T-cell (primary cell): ENCODE measurements around the gene WAS. TPM values are rescaled to one million over a fixed set of nuclear protein-coding genes. Genes with fewer than 3 reads are reported as not detected.

Experiments
- ATAC-seq, 4 experiments: fragments of 200-7000 bp in 3 of 4; fragments of 150-1000 bp in 1 of 4; cut with Tn5 transposase; replicated peaks in 1 of 4; 1 replicate in 3 of 4; 2 replicates in 1 of 4; pipeline ENCODE4 v1.10.0; 2021; ENCODE audit warnings: moderate library complexity in 3 of 4, mild to moderate bottlenecking in 2 of 4, moderate number of reproducible peaks in 1 of 4
- CTCF ChIA-PET, 2 donors: fragments of 300-600 bp; sonication (Branson Sonifier 250); formaldehyde crosslinking; loops; one replicate each; lab custom pipeline; 2022; ENCODE audit warnings: antibody characterized with exemption in 2 of 2; lab: Charles Lee
- POLR2A ChIA-PET, 2 donors: fragments of 300-600 bp; sonication (Branson Sonifier 250); formaldehyde crosslinking; loops; one replicate each; lab custom pipeline; 2022; ENCODE audit warnings: antibody characterized with exemption in 2 of 2; lab: Charles Lee
- DNase-seq, 35 experiments: peaks; one replicate each; pipeline versions ENCODE4 v3.0.0 to v3.0.0-alpha.2; 2013 to 2023
- H3K27ac ChIP-seq: one replicate; pipeline ENCODE4 v1.5.1; 2013; ENCODE audit warnings: low read length
- H3K27me3 ChIP-seq, 2 experiments: replicated peaks in 1 of 2; 1 replicate in 1 of 2; 2 replicates in 1 of 2; pipeline versions ENCODE4 v1.6.1 to v1.7.0; 2013; ENCODE audit warnings: low read length in 1 of 2, mixed read lengths in 1 of 2; ENCODE audit not compliant: control insufficient read depth in 2 of 2, insufficient read depth in 2 of 2; ENCODE audit errors: extremely low read depth in 1 of 2
- H3K36me3 ChIP-seq, 2 donors: 1 replicate in 1 of 2; 2 replicates in 1 of 2; pipeline versions ENCODE4 v1.6.1 to v1.7.0; 2013; ENCODE audit warnings: low read length in 1 of 2; ENCODE audit not compliant: control insufficient read depth in 2 of 2, insufficient read depth in 1 of 2; ENCODE audit errors: extremely low read depth in 1 of 2
- H3K4me1 ChIP-seq, 2 experiments: 1 replicate in 1 of 2; 2 replicates in 1 of 2; pipeline versions ENCODE4 v1.6.1 to v1.7.0; 2013; ENCODE audit warnings: low read length in 2 of 2, mixed read lengths in 1 of 2; ENCODE audit not compliant: insufficient read depth in 2 of 2, control insufficient read depth in 1 of 2; ENCODE audit errors: extremely low read depth in 1 of 2
- H3K4me3 ChIP-seq, 2 donors: 1 replicate in 1 of 2; 2 replicates in 1 of 2; pipeline versions ENCODE4 v1.5.1 to v1.7.0; 2013; ENCODE audit warnings: mild to moderate bottlenecking in 2 of 2, low read length in 1 of 2, moderate library complexity in 1 of 2; ENCODE audit not compliant: control insufficient read depth in 1 of 2; ENCODE audit errors: extremely low read depth in 1 of 2
- H3K9me3 ChIP-seq: 2 replicates; pipeline ENCODE4 v1.7.0; 2013
- H3K27ac Mint-ChIP-seq, 2 donors: one replicate each; pipeline ENCODE4 v1.8.0; 2020 to 2021; ENCODE audit warnings: mild to moderate bottlenecking in 2 of 2, mixed read lengths in 2 of 2
- H3K27me3 Mint-ChIP-seq, 2 donors: one replicate each; pipeline ENCODE4 v1.8.0; 2021 to 2022; ENCODE audit warnings: mixed read lengths in 2 of 2
- H3K36me3 Mint-ChIP-seq: one replicate; pipeline ENCODE4 v1.8.0; 2021; ENCODE audit warnings: mixed read lengths
- H3K4me1 Mint-ChIP-seq, 3 donors: one replicate each; pipeline ENCODE4 v1.8.0; 2020 to 2022; ENCODE audit warnings: mixed read lengths in 3 of 3, mild to moderate bottlenecking in 1 of 3
- H3K4me3 Mint-ChIP-seq, 3 donors: one replicate each; pipeline ENCODE4 v1.8.0; 2020 to 2022; ENCODE audit warnings: mild to moderate bottlenecking in 3 of 3, mixed read lengths in 3 of 3, moderate library complexity in 3 of 3
- H3K9me3 Mint-ChIP-seq, 3 donors: one replicate each; pipeline ENCODE4 v1.8.0; 2020 to 2022; ENCODE audit warnings: mixed read lengths in 3 of 3
- WGBS: methylation state at CpG from one replicate; pipeline ENCODE4 v1.1.5; 2013; ENCODE audit warnings: missing lambda C conversion rate; ENCODE audit not compliant: insufficient coverage; 5-methylcytosine and 5-hydroxymethylcytosine counted together
- total RNA-seq, 35 experiments: library from RNA in 6 of 35; stranded (reverse) in 6 of 35; fragments of 120-200 nt in 1 of 35; gene quantifications; one replicate each; pipeline versions ENCODE4 v1.2.1 to v1.2.4 and lab custom pipeline; 2013 to 2026

The WAS gene
- total RNA-seq, 5 donors from 2014 or later (not counting 1 experiment from before 2014, with no cell fraction given): 92.0 to 118 (median 103) TPM

DNA sequence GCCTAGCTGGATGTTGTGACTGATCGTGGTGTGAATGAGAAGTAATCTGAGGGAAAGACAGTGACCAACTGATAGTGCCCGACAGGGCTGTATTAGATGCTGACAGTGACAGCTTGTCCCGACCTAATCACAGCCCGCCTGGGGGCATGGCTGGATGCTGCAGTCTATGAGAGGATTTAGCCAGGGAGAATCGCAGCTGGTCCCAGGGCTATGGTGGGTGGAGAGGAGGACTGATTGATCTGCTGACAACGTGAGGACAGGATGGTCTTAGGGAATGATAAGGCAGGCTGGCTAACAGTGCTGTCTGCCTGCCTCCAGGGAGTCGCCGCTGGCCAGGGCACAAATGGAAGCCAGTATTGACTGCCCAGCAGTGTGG lies 12.3 kb downstream of the WAS start:
- peak overlapping the region; percentile 63 to 68 for H3K4me3 ChIP-seq
- Mint-ChIP-seq H3K27me3 (peaks cover 0 to 10% of the 10 kb centered on the region in 2 donors), H3K36me3 (peaks cover 12% of the 10 kb centered on the region), H3K27ac (peak overlapping the region; percentile 93 to 98), H3K4me3 (peak overlapping the region; percentile 82 to 91 (median 90)), H3K9me3 (no peaks in the 10 kb centered on the region), H3K4me1 (peaks cover 29 to 30% (median 30%) of the 10 kb centered on the region in 3 donors)
- peak overlapping the region; percentile 75 for H3K27ac ChIP-seq
- DNase-seq: peak in 1 of 35 experiments; percentile 5
- no peaks in the 10 kb centered on the region for H3K27me3 ChIP-seq
- POLR2A ChIA-PET: interaction anchor here (0.5 to 1.0 kb wide), 3 partner anchors 11 to 202 kb away, joined by 3 to 13 read pairs (median 3); partner anchors contain the start of genes PQBP1 (in 1 of the 2) and TIMM17B (in 1 of the 2)
- peaks cover 0 to 15% of the 10 kb centered on the region in 2 experiments for H3K4me1 ChIP-seq
- no peaks in the 10 kb centered on the region for H3K9me3 ChIP-seq
- no peak for ATAC-seq
- H3K36me3 ChIP-seq: peaks cover 0 to 17% of the 10 kb centered on the region in 2 donors
- CTCF ChIA-PET: interaction anchor here (0.6 to 1.0 kb wide), 2 partner anchors 41 to 68 kb away, joined by 3 read pairs; no protein-coding TSS in a partner anchor
- WGBS: 6% methylated on average over 3 of the region's 8 CpGs

- 0% methylated on average over 25 of the region's 66 CpGs for whole genome bisulfite sequencing
- peak within 1 kb of the TSS; percentile 93 to 98 for H3K27ac Mint-ChIP-seq
- Histone ChIP-seq H3K4me3 (peak within 1 kb of the TSS; percentile 68), H3K4me1 (peaks cover 0 to 15% of the 10 kb centered on the region in 2 experiments), H3K36me3 (peaks cover 0 to 21% of the 10 kb centered on the region in 2 donors), H3K27ac (peak within 1 kb of the TSS; percentile 75), H3K9me3 (no peaks in the 10 kb centered on the region), H3K27me3 (no peaks in the 10 kb centered on the region)
- DNase-seq (peak; percentile 58 to 91 (median 82)), ATAC-seq (peak; percentile 94 to 97 (median 96))
- peak within 1 kb of the TSS; percentile 82 to 91 (median 90) for H3K4me3 Mint-ChIP-seq
- ChIA-PET POLR2A (interaction anchor here (0.6 to 1.0 kb wide), 4 partner anchors 21 to 201 kb away, joined by 3 to 6 read pairs (median 3); partner anchors contain the start of genes PQBP1 (in 1 of the 2) and TIMM17B (in 1 of the 2)), CTCF (interaction anchor here in 1 of 2 donors (1.0 kb wide), 1 partner anchor 41 kb away, joined by 3 read pairs; no protein-coding TSS in a partner anchor)
- peaks cover 10% of the 10 kb centered on the region for H3K36me3 Mint-ChIP-seq
- peaks cover 0 to 9% of the 10 kb centered on the region in 2 donors for H3K27me3 Mint-ChIP-seq
- no peaks in the 10 kb centered on the region for H3K9me3 Mint-ChIP-seq
- peaks cover 29 to 30% (median 30%) of the 10 kb centered on the region in 3 donors for H3K4me1 Mint-ChIP-seq
These were observed 12.8 kb downstream of the WAS start, which contains the start of gene SUV39H1 for GRCh38 chrX:48696301-48696908. Gene SUV39H1 (plus strand): TSS chrX:48696734. CDS start chrX:48696785, 51 bp downstream.

GRCh38 chrX:48696909-48697727 lies 13.5 kb downstream of the WAS start:
- peaks cover 0 to 5% of the 10 kb centered on the region in 2 donors for H3K27me3 Mint-ChIP-seq
- ChIA-PET POLR2A (interaction anchor here (0.6 to 1.0 kb wide), 4 partner anchors 20 to 201 kb away, joined by 3 to 6 read pairs (median 3); partner anchors contain the start of genes PQBP1 (in 1 of the 2) and TIMM17B (in 1 of the 2)), CTCF (interaction anchor here in 1 of 2 donors (1.0 kb wide), 1 partner anchor 40 kb away, joined by 3 read pairs; no protein-coding TSS in a partner anchor)
- H3K36me3 ChIP-seq: peaks cover 0 to 26% of the 10 kb centered on the region in 2 donors
- peaks cover 30 to 31% (median 30%) of the 10 kb centered on the region in 3 donors for H3K4me1 Mint-ChIP-seq
- H3K4me3 ChIP-seq: peak overlapping the region; percentile 49 to 68
- DNase-seq (peak in 4 of 35 experiments; percentile 13 to 33 (median 16)), ATAC-seq (peak in 3 of 4 experiments; percentile 6 to 18 (median 8))
- H3K27ac Mint-ChIP-seq: peak overlapping the region; percentile 48 to 55
- peak overlapping the region; percentile 29 for H3K27ac ChIP-seq
- H3K36me3 Mint-ChIP-seq: peaks cover 6% of the 10 kb centered on the region
- no peaks in the 10 kb centered on the region for H3K27me3 ChIP-seq
- 1% methylated on average over 28 of the region's 56 CpGs for WGBS
- H3K9me3 ChIP-seq: no peaks in the 10 kb centered on the region
- H3K4me3 Mint-ChIP-seq: peak overlapping the region; percentile 59 to 91 (median 72)
- no peaks in the 10 kb centered on the region for H3K9me3 Mint-ChIP-seq
- H3K4me1 ChIP-seq: peaks cover 0 to 15% of the 10 kb centered on the region in 2 experiments

DNA sequence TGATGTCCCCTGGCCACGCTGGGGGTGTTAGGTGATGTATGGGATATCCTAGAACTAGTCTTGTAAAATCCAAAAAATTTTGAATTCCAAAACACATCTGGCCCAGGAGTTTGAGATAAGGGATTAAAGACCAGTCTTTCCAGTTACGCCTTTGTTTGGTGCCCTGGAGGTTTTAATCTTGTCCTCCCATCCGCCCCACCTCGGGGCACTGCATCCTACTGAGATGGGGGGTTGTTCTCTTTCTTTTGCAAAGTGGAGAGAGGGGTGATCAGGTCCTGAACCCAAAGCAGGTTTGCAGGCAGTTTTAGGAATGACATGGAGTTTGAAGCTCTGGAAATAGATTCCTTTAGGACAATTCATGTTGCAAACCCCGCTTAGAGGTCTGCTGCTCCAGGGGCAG lies 14.7 kb downstream of the WAS start:
- CTCF ChIA-PET: no interaction called here
- no peaks in the 10 kb centered on the region for H3K9me3 ChIP-seq
- H3K27ac Mint-ChIP-seq: no peak overlapping the region
- peaks cover 34 to 38% (median 37%) of the 10 kb centered on the region in 3 donors for H3K4me1 Mint-ChIP-seq
- H3K36me3 Mint-ChIP-seq: peaks cover 8% of the 10 kb centered on the region
- 80% methylated on average over 1 of the region's 5 CpGs for WGBS
- POLR2A ChIA-PET: no interaction called here
- peak overlapping the region; percentile 59 to 91 (median 72) for H3K4me3 Mint-ChIP-seq
- no peaks in the 10 kb centered on the region for H3K9me3 Mint-ChIP-seq
- ATAC-seq (no peak), DNase-seq (no peak)
- peaks cover 0 to 35% of the 10 kb centered on the region in 2 donors for H3K36me3 ChIP-seq
- H3K27ac ChIP-seq: no peak overlapping the region
- H3K27me3 Mint-ChIP-seq: peaks cover 0 to 7% of the 10 kb centered on the region in 2 donors
- H3K27me3 ChIP-seq: no peaks in the 10 kb centered on the region
- no peak overlapping the region for H3K4me3 ChIP-seq
- peaks cover 0 to 17% of the 10 kb centered on the region in 2 experiments for H3K4me1 ChIP-seq

- no peak overlapping the region for H3K4me3 ChIP-seq
- POLR2A ChIA-PET: no interaction called here
- no peak overlapping the region for H3K27ac ChIP-seq
- H3K27me3 ChIP-seq: no peaks in the 10 kb centered on the region
- H3K9me3 ChIP-seq: no peaks in the 10 kb centered on the region
- H3K27me3 Mint-ChIP-seq: peaks cover 0 to 9% of the 10 kb centered on the region in 2 donors
- H3K4me1 ChIP-seq: peaks cover 0 to 17% of the 10 kb centered on the region in 2 experiments
- WGBS: 98% methylated on average over 10 of the region's 23 CpGs
- H3K36me3 Mint-ChIP-seq: peaks cover 12% of the 10 kb centered on the region
- H3K4me3 Mint-ChIP-seq: no peak overlapping the region
- ATAC-seq: no peak
- H3K27ac Mint-ChIP-seq: no peak overlapping the region
- peaks cover 37 to 46% (median 39%) of the 10 kb centered on the region in 3 donors for H3K4me1 Mint-ChIP-seq
- CTCF ChIA-PET: interaction anchor here (0.6 kb wide), 2 partner anchors 49 to 461 kb away, joined by 3 to 4 read pairs; no protein-coding TSS in a partner anchor
- H3K9me3 Mint-ChIP-seq: no peaks in the 10 kb centered on the region
- no peak for DNase-seq
- peaks cover 0 to 36% of the 10 kb centered on the region in 2 donors for H3K36me3 ChIP-seq
These were observed 16.6 kb downstream of the WAS start for GRCh38 chrX:48700246-48700645.
